H1 (cell line): Measurements from ENCODE around the gene MECP2. TPM values are rescaled to one million over a fixed set of nuclear protein-coding genes. Genes with fewer than 3 reads are reported as not detected.

Experiments
- CTCF ChIA-PET: fragments of 300-600 bp; sonication (Branson Sonifier 250); formaldehyde crosslinking; loops from one replicate; lab custom pipeline; 2021; ENCODE audit not compliant: partially characterized antibody; lab: Charles Lee
- POLR2A ChIA-PET: fragments of 300-600 bp; sonication (Branson Sonifier 250); formaldehyde crosslinking; loops from one replicate; lab custom pipeline; 2021; ENCODE audit warnings: inconsistent platforms; ENCODE audit not compliant: partially characterized antibody; lab: Charles Lee
- DNase-seq, 2 experiments: peaks; one replicate each; pipeline versions ENCODE4 v3.0.0 to v3.0.0-alpha.2; 2010 to 2022; ENCODE audit warnings: low spot score in 2 of 2, low read depth in 1 of 2, mixed read lengths in 1 of 2
- FAIRE-seq: peaks from 2 replicates; lab custom pipeline; 2011; peaks lifted over from hg19 to GRCh38; lab: Jason Lieb, UNC
- H2AFZ ChIP-seq: 2 replicates; pipeline ENCODE4 v1.8.1; 2012; ENCODE audit warnings: low read length, inconsistent platforms
- H2AK5ac ChIP-seq: 2 replicates; pipeline ENCODE4 v1.6.1; 2013; ENCODE audit warnings: low read depth, low read length
- H2BK120ac ChIP-seq: replicated peaks from 2 replicates; pipeline ENCODE3; 2013; ENCODE audit warnings: low read depth, low read length, inconsistent platforms
- H2BK12ac ChIP-seq: 2 replicates; pipeline ENCODE4 v1.6.1; 2013; ENCODE audit warnings: low read depth, low read length
- H2BK15ac ChIP-seq: 2 replicates; pipeline ENCODE4 v1.6.1; 2013; ENCODE audit warnings: low read length
- H2BK20ac ChIP-seq: 2 replicates; pipeline ENCODE4 v1.6.1; 2013; ENCODE audit warnings: low read length
- H2BK5ac ChIP-seq: 2 replicates; pipeline ENCODE4 v1.6.1; 2013; ENCODE audit warnings: low read depth, low read length
- H3K14ac ChIP-seq: 2 replicates; pipeline ENCODE4 v1.6.1; 2013; ENCODE audit warnings: inconsistent platforms; ENCODE audit not compliant: insufficient read length
- H3K18ac ChIP-seq: 2 replicates; pipeline ENCODE4 v1.6.1; 2013; ENCODE audit warnings: low read length; ENCODE audit errors: extremely low read depth
- H3K23ac ChIP-seq: 2 replicates; pipeline ENCODE4 v1.6.1; 2013; ENCODE audit warnings: inconsistent platforms; ENCODE audit not compliant: insufficient read length
- H3K23me2 ChIP-seq: 2 replicates; pipeline ENCODE4 v1.6.1; 2013; ENCODE audit warnings: low read depth, low read length
- H3K27ac ChIP-seq: 2 replicates; pipeline ENCODE4 v1.6.1; 2011; ENCODE audit warnings: low read depth, low read length, inconsistent platforms
- H3K27me3 ChIP-seq, 4 experiments: replicated peaks in 1 of 4; 1 replicate in 1 of 4; 2 replicates in 3 of 4; pipeline versions ENCODE4 v1.6.1 to v1.8.1; 2011 to 2013; ENCODE audit warnings: low read length in 3 of 4, mild to moderate bottlenecking in 3 of 4, inconsistent platforms in 2 of 4, mixed read lengths in 2 of 4, moderate library complexity in 1 of 4; ENCODE audit not compliant: control insufficient read depth in 3 of 4, insufficient read depth in 3 of 4; ENCODE audit errors: extremely low read depth in 1 of 4
- H3K36me3 ChIP-seq, 4 experiments: 2 replicates each; pipeline versions ENCODE4 v1.6.1 to v1.8.1; 2011 to 2013; ENCODE audit warnings: mild to moderate bottlenecking in 4 of 4, low read length in 3 of 4, moderate library complexity in 2 of 4, control low read depth in 1 of 4, inconsistent platforms in 1 of 4; ENCODE audit not compliant: insufficient read depth in 4 of 4, control insufficient read depth in 2 of 4
- H3K4ac ChIP-seq: replicated peaks from 2 replicates; pipeline ENCODE3; 2013; ENCODE audit warnings: low read length, low read depth, mixed read lengths, inconsistent platforms; ENCODE audit not compliant: insufficient read length
- H3K4me1 ChIP-seq, 4 experiments: replicated peaks in 1 of 4; 1 replicate in 1 of 4; 2 replicates in 3 of 4; pipeline versions ENCODE4 v1.6.1 to v1.8.1; 2011 to 2013; ENCODE audit warnings: low read length in 3 of 4, inconsistent platforms in 2 of 4, mixed read lengths in 1 of 4; ENCODE audit not compliant: insufficient read depth in 4 of 4, control insufficient read depth in 3 of 4
- H3K4me2 ChIP-seq, 2 experiments: 2 replicates each; pipeline versions ENCODE4 v1.6.1 to v1.8.1; 2011 to 2013; ENCODE audit warnings: low read depth in 2 of 2, low read length in 2 of 2, control low read depth in 1 of 2, inconsistent platforms in 1 of 2, mild to moderate bottlenecking in 1 of 2; ENCODE audit not compliant: insufficient read depth in 1 of 2
- H3K4me3 ChIP-seq, 4 experiments: fragments of 200-600, 300-600 bp in 1 of 4; sonication (generic), shearing (Covaris generic), sonication (Bioruptor Twin) in 1 of 4; 2 replicates each; pipeline versions ENCODE4 v1.5.1 to v1.8.1; 2011 to 2016; ENCODE audit warnings: low read length in 4 of 4, low read depth in 3 of 4, control low read depth in 2 of 4, inconsistent platforms in 2 of 4, mild to moderate bottlenecking in 2 of 4, mixed read lengths in 1 of 4, moderate library complexity in 1 of 4; ENCODE audit not compliant: insufficient read depth in 2 of 4; ENCODE audit errors: extremely low read depth in 1 of 4
- H3K56ac ChIP-seq: replicated peaks from 2 replicates; pipeline ENCODE3; 2013; ENCODE audit warnings: low read depth, mild to moderate bottlenecking, mixed read lengths, low read length, inconsistent platforms; ENCODE audit not compliant: insufficient read length
- H3K79me1 ChIP-seq: 2 replicates; pipeline ENCODE4 v1.6.1; 2013; ENCODE audit warnings: low read depth, low read length, control low read depth
- H3K79me2 ChIP-seq, 2 experiments: 2 replicates each; pipeline versions ENCODE4 v1.6.1 to v1.8.1; 2012 to 2013; ENCODE audit warnings: low read length in 2 of 2, mild to moderate bottlenecking in 2 of 2, inconsistent platforms in 1 of 2; ENCODE audit not compliant: insufficient read depth in 2 of 2, control insufficient read depth in 1 of 2
- H3K9ac ChIP-seq, 4 experiments: replicated peaks in 1 of 4; 1 replicate in 1 of 4; 2 replicates in 3 of 4; pipeline versions ENCODE4 v1.6.1 to v1.8.1; 2011 to 2013; ENCODE audit warnings: low read depth in 3 of 4, low read length in 3 of 4, control low read depth in 2 of 4, mild to moderate bottlenecking in 2 of 4, moderate library complexity in 2 of 4, inconsistent platforms in 1 of 4; ENCODE audit errors: extremely low read depth in 1 of 4
- H3K9me3 ChIP-seq, 2 experiments: 2 replicates each; pipeline versions ENCODE4 v1.6.1 to v1.8.1; 2012 to 2013; ENCODE audit warnings: mild to moderate bottlenecking in 2 of 2, moderate library complexity in 2 of 2, control low read depth in 1 of 2, inconsistent platforms in 1 of 2, low read depth in 1 of 2, low read length in 1 of 2, mixed read lengths in 1 of 2; ENCODE audit not compliant: insufficient read depth in 2 of 2
- H4K20me1 ChIP-seq, 2 experiments: replicated peaks in 1 of 2; 2 replicates each; pipeline versions ENCODE3 to v1.8.1; 2011 to 2013; ENCODE audit warnings: inconsistent platforms in 2 of 2, low read length in 2 of 2, mild to moderate bottlenecking in 1 of 2; ENCODE audit not compliant: insufficient read depth in 2 of 2, control insufficient read depth in 1 of 2
- H4K5ac ChIP-seq: 2 replicates; pipeline ENCODE4 v1.6.1; 2013; ENCODE audit warnings: low read length, low read depth, mixed read lengths, inconsistent platforms; ENCODE audit not compliant: insufficient read length
- H4K8ac ChIP-seq: 2 replicates; pipeline ENCODE4 v1.8.0; 2013; ENCODE audit warnings: mild to moderate bottlenecking, moderate library complexity, low read length, inconsistent platforms; ENCODE audit not compliant: insufficient read depth; ENCODE audit errors: extremely low read depth
- H4K91ac ChIP-seq: replicated peaks from 2 replicates; pipeline ENCODE3; 2013; ENCODE audit warnings: low read length, mixed read lengths, inconsistent platforms; ENCODE audit not compliant: insufficient read length
- GTF2F1 ChIP-seq: IDR thresholded peaks from 2 replicates; pipeline ENCODE4 v1.6.1; 2012; ENCODE audit warnings: low read depth, low read length, improper control_type of control experiment, borderline replicate concordance
- KDM5A ChIP-seq: fragments of 200-600 bp; IDR thresholded peaks from 2 replicates; pipeline ENCODE4 v1.7.1; 2012; ENCODE audit warnings: mild to moderate bottlenecking, low read length, inconsistent platforms, mixed read lengths
- WGBS, 2 experiments: shearing (Covaris generic) in 1 of 2; methylation state at CpG; one replicate each; pipeline versions ENCODE4 v1.1.6 to v1.1.7; 2013 to 2015; ENCODE audit warnings: low lambda C conversion rate in 2 of 2, mixed read lengths in 2 of 2, inconsistent platforms in 1 of 2, low coverage in 1 of 2, missing lambda C conversion rate in 1 of 2; ENCODE audit not compliant: insufficient replicate concordance in 2 of 2, insufficient coverage in 1 of 2, insufficient read length in 1 of 2; ENCODE audit errors: extremely low coverage in 1 of 2, missing lambda C conversion rate in 1 of 2; 5-methylcytosine and 5-hydroxymethylcytosine counted together
- polyA plus RNA-seq, 7 experiments: library from polyadenylated mRNA; depleted of rRNA in 3 of 7; stranded (reverse) in 5 of 7; unstranded in 2 of 7; fragments of >200 nt in 5 of 7; fragments of 200-250 nt in 2 of 7; gene quantifications; 1 replicate in 5 of 7; 2 replicates in 1 of 7; 4 replicates in 1 of 7; pipeline versions ENCODE4 v1.2.1 to v1.2.3, GENCODE V29; 2011 to 2013; ENCODE audit warnings: missing spikeins in 2 of 7, mixed read lengths in 2 of 7
- total RNA-seq: library from RNA; stranded (reverse); fragmentation: NEBNext Ultra II Directional; extraction: Animal tissue kit (Norgen Biotek cat#: 25700); gene quantifications from 2 replicates; pipeline ENCODE4 v1.2.1, GENCODE V29; 2021
- TF ChIP-seq, protein P1 (sequence below): IDR thresholded peaks from 2 replicates; pipeline ENCODE4 v1.6.1; 2012; ENCODE audit warnings: inconsistent platforms

The MECP2 gene
- total and polyA plus RNA-seq, 2 of the 8 experiments (the other 6 are each of a cell fraction or from before 2014, with no cell fraction given) = 5.0 to 32.4 TPM

DNA sequence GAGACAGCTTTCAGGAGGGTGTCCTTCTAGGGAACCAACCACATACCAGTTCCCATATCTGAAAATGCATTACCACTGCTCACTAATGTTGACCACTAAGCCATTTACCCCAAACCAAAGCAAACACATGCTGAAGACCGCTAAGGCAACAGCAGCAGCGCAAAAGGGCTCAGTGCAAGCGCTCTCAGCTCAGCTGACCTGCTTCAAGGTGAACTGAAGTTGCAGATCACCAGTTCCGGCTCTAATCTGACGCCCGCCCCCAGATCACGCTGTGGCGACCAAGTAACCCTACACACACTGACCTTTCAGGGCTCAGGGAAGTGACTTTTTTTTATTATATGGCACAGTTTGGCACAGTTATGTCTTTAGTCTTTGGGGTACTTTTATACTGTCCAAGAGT, 5.8 kb downstream of the MECP2 start:
- H2BK20ac ChIP-seq = no peak overlapping the region
- CTCF ChIA-PET = interaction anchor here (0.8 to 2.9 kb wide), 3 partner anchors 16 to 78 kb away, joined by 3 to 13 read pairs (median 7); no protein-coding TSS in a partner anchor
- H3K4me3 ChIP-seq = no peak overlapping the region
- H3K27me3 ChIP-seq = no peaks in the 10 kb centered on the region
- H3K27ac ChIP-seq = no peak overlapping the region
- no peak overlapping the region for H4K8ac ChIP-seq
- no peak overlapping the region for H3K23ac ChIP-seq
- WGBS, 2 experiments = 90% methylated on average over 4 of the region's 8 CpGs; no CpG with 5 or more reads in 1 of the 2 experiments
- H3K4me1 ChIP-seq = peaks cover 2 to 24% (median 8%) of the 10 kb centered on the region in 4 experiments; a peak in 6 of 7 replicates
- no peak overlapping the region for H3K9ac ChIP-seq
- H3K79me2 ChIP-seq = peaks cover 11 to 82% of the 10 kb centered on the region in 2 experiments
- TF ChIP-seq KDM5A (no peak), GTF2F1 (no peak)
- TF ChIP-seq, protein P1, sequence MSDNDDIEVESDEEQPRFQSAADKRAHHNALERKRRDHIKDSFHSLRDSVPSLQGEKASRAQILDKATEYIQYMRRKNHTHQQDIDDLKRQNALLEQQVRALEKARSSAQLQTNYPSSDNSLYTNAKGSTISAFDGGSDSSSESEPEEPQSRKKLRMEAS = no peak
- H4K91ac ChIP-seq = no peak overlapping the region
- peaks cover 3% of the 10 kb centered on the region for H3K79me1 ChIP-seq
- DNase-seq (no peak), FAIRE-seq (no peak)
- no peak overlapping the region for H3K14ac ChIP-seq
- no peak overlapping the region for H3K4ac ChIP-seq
- H3K18ac ChIP-seq = no peak overlapping the region
- H3K36me3 ChIP-seq = peaks cover 0 to 7% (median 0%) of the 10 kb centered on the region in 4 experiments; a peak in 3 of 8 replicates
- no peak overlapping the region for H4K5ac ChIP-seq
- no peak overlapping the region for H2AK5ac ChIP-seq
- H3K9me3 ChIP-seq = no peaks in the 10 kb centered on the region
- no peak overlapping the region for H2BK12ac ChIP-seq
- no peak overlapping the region; a peak in 1 of 4 replicates for H3K4me2 ChIP-seq
- POLR2A ChIA-PET = no interaction called here
- no peak overlapping the region for H2AFZ ChIP-seq
- H3K23me2 ChIP-seq = peaks cover 5% of the 10 kb centered on the region; the same call in 1 of the 2 replicates
- peaks cover 7 to 18% of the 10 kb centered on the region in 2 experiments for H4K20me1 ChIP-seq
- no peak overlapping the region for H2BK5ac ChIP-seq
- no peak overlapping the region for H2BK120ac ChIP-seq
- H2BK15ac ChIP-seq = no peak overlapping the region
- H3K56ac ChIP-seq = no peak overlapping the region
